Hepatocyte (in vitro differentiated cells): Measurements from ENCODE around the gene ANKRD13D.

Source experiments
- CTCF ChIP-seq: fragments of 200-600 bp; sonication (generic); IDR thresholded peaks from 2 replicates; pipeline ENCODE4 v1.5.1; 2016; ENCODE audit warnings: antibody characterized with exemption, mild to moderate bottlenecking; ENCODE audit not compliant: poor library complexity
- EZH2phosphoT487 ChIP-seq: fragments of 200-600 bp; sonication (generic); IDR thresholded peaks from one replicate; pipeline ENCODE4 v1.6.1; 2018; ENCODE audit warnings: antibody characterized with exemption, mild to moderate bottlenecking, low read depth, moderate library complexity; ENCODE audit not compliant: unreplicated experiment, severe bottlenecking

GRCh38 chr11:67303132-67303834 is 14.2 kb downstream of the ANKRD13D start, which contains the start of gene SSH3:
- TF ChIP-seq CTCF (no peak), EZH2phosphoT487 (no peak)
